Measurements from ENCODE around the gene SYNGR2. TPM values are rescaled to one million over a fixed set of nuclear protein-coding genes. Genes with fewer than 3 reads are reported as not detected.

SYNGR2 gene
- total and polyA plus RNA-seq, 9 of the 15 experiments (the other 6 are each of a cell fraction or from before 2014, with no cell fraction given): 1.4 to 173 (median 87.8) TPM

DNA sequence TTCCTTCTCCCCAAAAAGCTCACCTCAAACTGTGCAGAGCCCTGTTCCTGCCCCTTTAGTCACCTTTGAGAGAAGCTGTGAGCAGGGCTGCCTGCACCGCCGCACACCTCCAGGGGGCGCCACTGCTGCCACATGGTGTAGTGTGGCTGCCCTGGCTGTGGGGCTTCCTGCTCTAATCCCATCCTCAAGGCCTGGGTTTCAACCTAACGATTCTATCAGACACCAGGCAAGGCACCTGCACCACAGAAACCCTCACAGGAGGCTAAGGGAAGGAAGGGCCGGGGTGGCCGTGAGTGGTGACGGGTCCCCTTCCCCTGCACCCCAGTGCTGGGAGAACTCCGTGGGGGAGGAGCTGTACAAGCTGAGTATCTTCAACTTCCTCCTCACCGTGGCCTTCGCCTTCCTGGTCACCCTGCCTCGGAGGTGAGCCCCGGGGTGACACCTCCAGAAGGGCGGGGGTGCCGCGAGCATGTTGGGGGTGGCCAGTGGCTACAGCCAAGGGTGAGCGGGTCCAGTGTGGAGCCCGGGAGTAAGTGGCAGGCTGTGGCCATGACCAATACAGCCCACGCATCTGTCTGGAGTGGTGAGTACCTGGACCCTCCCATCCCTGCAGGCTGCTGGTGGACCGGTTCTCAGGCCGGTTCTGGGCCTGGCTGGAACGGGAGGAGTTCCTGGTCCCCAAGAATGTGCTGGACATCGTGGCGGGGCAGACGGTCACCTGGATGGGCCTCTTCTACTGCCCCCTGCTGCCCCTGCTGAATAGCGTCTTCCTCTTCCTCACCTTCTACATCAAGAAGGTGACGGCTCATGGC is 30.8 kb upstream of the SYNGR2 start (continued):
- TF ChIP-seq AFF4 (CRISPR knock-in tag; IDR thresholded peaks at IDR 0.05): no peak
- peak; percentile 84 for TF ChIP-seq PHF20 (IDR thresholded peaks at IDR 0.05; ENCODE audit: partially characterized antibody)
- no peak for TF ChIP-seq SETDB1 (IDR thresholded peaks at IDR 0.05; ENCODE audit: low read length)
- TF ChIP-seq SAFB2 (IDR thresholded peaks at IDR 0.05; ENCODE audit: borderline replicate concordance, low read depth, low read length, severe bottlenecking): no peak
- TF ChIP-seq ZNF76 (CRISPR knock-in tag; IDR thresholded peaks at IDR 0.05; ENCODE audit: borderline replicate concordance): 0 out of 2 replicates have a peak, but pooled peaks have one; percentile 12
- no peak for TF ChIP-seq SMARCB1 (IDR thresholded peaks at IDR 0.05; ENCODE audit: insufficient read length, low read depth)
- TF ChIP-seq ESRRB (CRISPR knock-in tag; IDR thresholded peaks at IDR 0.05; ENCODE audit: borderline replicate concordance): no peak
- no peak for TF ChIP-seq DMBX1 (CRISPR knock-in tag; IDR thresholded peaks at IDR 0.05; ENCODE audit: borderline replicate concordance)
- no peak for TF ChIP-seq ZKSCAN8 (CRISPR knock-in tag; IDR thresholded peaks at IDR 0.05)
- TF ChIP-seq HDAC6 (IDR thresholded peaks at IDR 0.05; ENCODE audit: low read depth, low read length): no peak
- TF ChIP-seq HIVEP1 (CRISPR knock-in tag; IDR thresholded peaks at IDR 0.05): no peak
- TF ChIP-seq ILK (tag; IDR thresholded peaks at IDR 0.05; ENCODE audit: borderline replicate concordance, low read depth): no peak
- TF ChIP-seq, protein P1, sequence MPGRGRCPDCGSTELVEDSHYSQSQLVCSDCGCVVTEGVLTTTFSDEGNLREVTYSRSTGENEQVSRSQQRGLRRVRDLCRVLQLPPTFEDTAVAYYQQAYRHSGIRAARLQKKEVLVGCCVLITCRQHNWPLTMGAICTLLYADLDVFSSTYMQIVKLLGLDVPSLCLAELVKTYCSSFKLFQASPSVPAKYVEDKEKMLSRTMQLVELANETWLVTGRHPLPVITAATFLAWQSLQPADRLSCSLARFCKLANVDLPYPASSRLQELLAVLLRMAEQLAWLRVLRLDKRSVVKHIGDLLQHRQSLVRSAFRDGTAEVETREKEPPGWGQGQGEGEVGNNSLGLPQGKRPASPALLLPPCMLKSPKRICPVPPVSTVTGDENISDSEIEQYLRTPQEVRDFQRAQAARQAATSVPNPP (IDR thresholded peaks at IDR 0.05; ENCODE audit: borderline replicate concordance, insufficient read depth, insufficient read length): no peak
- no peak for TF ChIP-seq DIDO1 (tag; IDR thresholded peaks at IDR 0.05; ENCODE audit: low read depth)
- peak; percentile 25 for TF ChIP-seq BRD9 (IDR thresholded peaks at IDR 0.05; ENCODE audit: low read depth, partially characterized antibody)
- no peak for TF ChIP-seq ZNF253 (CRISPR knock-in tag; conservative IDR thresholded peaks at IDR 0.05)
- TF ChIP-seq NR2C1 (IDR thresholded peaks at IDR 0.05): peak; percentile 34; the same call in 1 of the 2 replicates
- TF ChIP-seq NR2C1 (tag; IDR thresholded peaks at IDR 0.05): 0 out of 2 replicates have a peak, but pooled peaks have one; percentile 26
- TF ChIP-seq, protein P2, sequence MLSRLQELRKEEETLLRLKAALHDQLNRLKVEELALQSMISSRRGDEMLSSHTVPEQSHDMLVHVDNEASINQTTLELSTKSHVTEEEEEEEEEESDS (CRISPR knock-in tag; IDR thresholded peaks at IDR 0.05): no peak
- no peak for TF ChIP-seq TFAM (CRISPR knock-in tag; conservative IDR thresholded peaks at IDR 0.05)
- peak; percentile 98 for TF ChIP-seq CTBP1 (IDR thresholded peaks at IDR 0.05; ENCODE audit: borderline replicate concordance)
- TF ChIP-seq ZKSCAN1 (IDR thresholded peaks at IDR 0.05; ENCODE audit: low read depth, low read length): no peak
- TF ChIP-seq SIRT6 (IDR thresholded peaks at IDR 0.05; ENCODE audit: low read depth, low read length): no peak
- peak; percentile 48; the same call in 1 of the 2 replicates for TF ChIP-seq RB1 (IDR thresholded peaks at IDR 0.05; ENCODE audit: low read depth)
- no peak for TF ChIP-seq MAFF (IDR thresholded peaks at IDR 0.05; ENCODE audit: low read length)

Data from K562 (cell line).